Testis (tissue), 2 donors: Measurements from ENCODE around the gene RNF180.

Source experiments
- CTCF ChIP-seq, 3 experiments: fragments of 450-650 bp in 2 of 3; fragments of 200-600 bp in 1 of 3; sonication (generic) in 1 of 3; IDR thresholded peaks; one replicate each; pipeline ENCODE4 v1.5.1; 2016 to 2019; ENCODE audit warnings: antibody characterized with exemption in 3 of 3, mild to moderate bottlenecking in 2 of 3, moderate library complexity in 1 of 3
- POLR2A ChIP-seq: fragments of 450-650 bp; IDR thresholded peaks from one replicate; pipeline ENCODE4 v1.6.1; 2017; ENCODE audit warnings: antibody characterized with exemption, mild to moderate bottlenecking, moderate library complexity

GRCh38 chr5:64163746-64164145 is 1.9 kb upstream of the RNF180 start:
- TF ChIP-seq POLR2A (no peak), CTCF (IDR thresholded peaks at IDR 0.05) (no peak)
